Peyer's patch (tissue), 4 donors: ENCODE results near the gene TMEM171. TPM values are rescaled to one million over a fixed set of nuclear protein-coding genes. Genes with fewer than 3 reads are reported as not detected.
A peak's percentile ranks its signal among the peaks of the same experiment; 100 is the strongest.

Experiments used
- DNase-seq, 3 donors: peaks; one replicate each; pipeline ENCODE4 v3.0.0-alpha.2; 2017 to 2019
- H3K27ac ChIP-seq, 4 donors: fragments of 200-600 bp; sonication (generic); one replicate each; pipeline ENCODE4 v1.5.1; 2016 to 2019
- H3K27me3 ChIP-seq, 2 donors: fragments of 200-600 bp; sonication (generic); one replicate each; pipeline ENCODE4 v1.5.1; 2019
- H3K36me3 ChIP-seq, 3 donors: fragments of 200-600 bp; sonication (generic); one replicate each; pipeline ENCODE4 v1.5.1; 2016 to 2019
- H3K4me1 ChIP-seq, 4 donors: fragments of 200-600 bp; sonication (generic); one replicate each; pipeline ENCODE4 v1.5.1; 2016 to 2019
- H3K4me3 ChIP-seq, 4 donors: fragments of 200-600 bp; sonication (generic); 1 replicate in 3 of 4; 2 replicates in 1 of 4; pipeline ENCODE4 v1.5.1; 2016 to 2019; ENCODE audit warnings: mild to moderate bottlenecking in 1 of 4
- H3K9me3 ChIP-seq, 4 donors: fragments of 200-600 bp; sonication (generic); one replicate each; pipeline ENCODE4 v1.5.1; 2016 to 2019; ENCODE audit warnings: mild to moderate bottlenecking in 1 of 4
- CTCF ChIP-seq, 6 experiments: fragments of 450-650 bp in 4 of 6; fragments of 200-600 bp in 2 of 6; sonication (generic) in 1 of 6; IDR thresholded peaks; one replicate each; pipeline ENCODE4 v1.5.1; 2017 to 2019; ENCODE audit warnings: antibody characterized with exemption in 6 of 6, mild to moderate bottlenecking in 3 of 6, moderate library complexity in 1 of 6
- POLR2A ChIP-seq, 2 donors: fragments of 450-650 bp; IDR thresholded peaks; one replicate each; pipeline ENCODE4 v1.5.1; 2017; ENCODE audit warnings: antibody characterized with exemption in 2 of 2, mild to moderate bottlenecking in 2 of 2, moderate library complexity in 2 of 2
- total RNA-seq, 4 donors: library from RNA; depleted of rRNA; stranded (reverse); fragments of >200 nt; gene quantifications; one replicate each; pipeline ENCODE4 v1.1.0, GENCODE V29; 2016

The TMEM171 gene
- 100 to 1,000 TPM in 1 of 4 donors, 10 to 100 TPM in 2, 1 to 10 TPM in 1; 5.8 to 114 (median 77.3) TPM for total RNA-seq

GRCh38 chr5:73120222-73121118 is at the start of gene TMEM171:
Gene TMEM171, plus strand, starts transcription at chr5:73120575. Its CDS starts 2,799 bp downstream, at chr5:73123374.
- DNase-seq, result peak in 2 of 3 donors; percentile 82 to 91
- Histone ChIP-seq H3K4me3 (peak within 1 kb of the TSS; percentile 24 to 81 (median 51)), H3K27me3 (no peaks in the 10 kb centered on the region), H3K36me3 (peaks cover 0 to 10% (median 0%) of the 10 kb centered on the region in 3 donors), H3K4me1 (peaks cover 0 to 46% (median 0%) of the 10 kb centered on the region in 4 donors), H3K27ac (peak within 1 kb of the TSS in 3 of 4 donors; percentile 91 to 99 (median 98)), H3K9me3 (no peaks in the 10 kb centered on the region)
- TF ChIP-seq POLR2A (IDR thresholded peaks at IDR 0.05), result peak; percentile 92 to 97
- peak in 2 of 6 experiments; percentile 12 to 18 for TF ChIP-seq CTCF (IDR thresholded peaks at IDR 0.05)

GRCh38 chr5:73081093-73081492 is 39.3 kb upstream of the TMEM171 start:
- no peak for TF ChIP-seq POLR2A (IDR thresholded peaks at IDR 0.05)
- TF ChIP-seq CTCF (IDR thresholded peaks at IDR 0.05), result no peak
- H3K36me3 ChIP-seq, result peaks cover 0 to 70% (median 0%) of the 10 kb centered on the region in 3 donors
- no peak overlapping the region for H3K27ac ChIP-seq
- H3K4me1 ChIP-seq, result no peaks in the 10 kb centered on the region
- DNase-seq, result no peak
- no peaks in the 10 kb centered on the region for H3K27me3 ChIP-seq
- no peaks in the 10 kb centered on the region for H3K9me3 ChIP-seq
- no peak overlapping the region for H3K4me3 ChIP-seq

- Histone ChIP-seq H3K36me3 (peaks cover 0 to 46% (median 0%) of the 10 kb centered on the region in 3 donors), H3K4me3 (no peak overlapping the region), H3K27me3 (no peaks in the 10 kb centered on the region), H3K27ac (no peak overlapping the region), H3K4me1 (no peaks in the 10 kb centered on the region), H3K9me3 (no peaks in the 10 kb centered on the region)
- no peak for DNase-seq
- TF ChIP-seq CTCF (IDR thresholded peaks at IDR 0.05) (no peak), POLR2A (IDR thresholded peaks at IDR 0.05) (no peak)
Measured at GRCh38 chr5:73088026-73088425, 32.3 kb upstream of the TMEM171 start.

- TF ChIP-seq POLR2A (IDR thresholded peaks at IDR 0.05) (no peak), CTCF (IDR thresholded peaks at IDR 0.05) (no peak)
- no peaks in the 10 kb centered on the region for H3K4me1 ChIP-seq
- no peak overlapping the region for H3K4me3 ChIP-seq
- DNase-seq, result peak in 1 of 3 donors; percentile 51
- peaks cover 0 to 12% (median 0%) of the 10 kb centered on the region in 3 donors for H3K36me3 ChIP-seq
- no peak overlapping the region for H3K27ac ChIP-seq
- no peaks in the 10 kb centered on the region for H3K9me3 ChIP-seq
- no peaks in the 10 kb centered on the region for H3K27me3 ChIP-seq
Measured at GRCh38 chr5:73093943-73094342, 26.4 kb upstream of the TMEM171 start.

GRCh38 chr5:73094415-73094814 is 26.0 kb upstream of the TMEM171 start:
- no peaks in the 10 kb centered on the region for H3K27me3 ChIP-seq
- no peak for DNase-seq
- no peaks in the 10 kb centered on the region for H3K4me1 ChIP-seq
- no peak for TF ChIP-seq POLR2A (IDR thresholded peaks at IDR 0.05)
- no peak for TF ChIP-seq CTCF (IDR thresholded peaks at IDR 0.05)
- peaks cover 0 to 10% (median 0%) of the 10 kb centered on the region in 3 donors for H3K36me3 ChIP-seq
- no peaks in the 10 kb centered on the region for H3K9me3 ChIP-seq
- no peak overlapping the region for H3K27ac ChIP-seq
- no peak overlapping the region for H3K4me3 ChIP-seq
